ENCODE results near the gene ZNF683. TPM values are rescaled to one million over a fixed set of nuclear protein-coding genes. Genes with fewer than 3 reads are reported as not detected.

ZNF683 gene
- total and polyA plus RNA-seq, 4 experiments from 2014 or later, result 0.49 to 0.63 TPM; not detected in 2

Other genes starting within 250 kb of the ZNF683 start
- gene FAM110D, start 213.7 kb downstream of the ZNF683 start, total RNA-seq, result not detected
- not detected for gene FAM110D, start 213.7 kb downstream of the ZNF683 start, polyA plus RNA-seq
- not detected for gene C1orf232, start 203.8 kb downstream of the ZNF683 start, total RNA-seq
- not detected for gene C1orf232, start 203.8 kb downstream of the ZNF683 start, polyA plus RNA-seq
- 10 to 100 TPM; 10.7 to 12.4 TPM for gene ZNF593, start 202.8 kb downstream of the ZNF683 start, total RNA-seq
- 10 to 100 TPM; 21.6 to 32.9 TPM for gene ZNF593, start 202.8 kb downstream of the ZNF683 start, polyA plus RNA-seq
- not detected for gene ZNF593OS, start 200.9 kb downstream of the ZNF683 start, total RNA-seq
- under 1 TPM; 0.53 to 0.78 TPM for gene ZNF593OS, start 200.9 kb downstream of the ZNF683 start, polyA plus RNA-seq
- gene CNKSR1, start 195.3 kb downstream of the ZNF683 start, total RNA-seq, result 1 to 10 TPM; 3.4 to 4.5 TPM
- 1 to 10 TPM in 1 of 2 donors, under 1 TPM in 1; 0.28 to 1.1 TPM for gene CNKSR1, start 195.3 kb downstream of the ZNF683 start, polyA plus RNA-seq
- not detected for gene CATSPER4, start 182.1 kb downstream of the ZNF683 start, total RNA-seq
- gene CATSPER4, start 182.1 kb downstream of the ZNF683 start, polyA plus RNA-seq, result not detected
- 10 to 100 TPM; 20.4 to 21.9 TPM for gene CEP85, start 138.6 kb downstream of the ZNF683 start, total RNA-seq
- 1 to 10 TPM; 6.7 to 9.4 TPM for gene CEP85, start 138.6 kb downstream of the ZNF683 start, polyA plus RNA-seq
- gene SH3BGRL3, start 92.7 kb downstream of the ZNF683 start, total RNA-seq, result 100 to 1,000 TPM; 293 to 305 TPM
- 1,000 to 10,000 TPM in 1 of 2 donors, 100 to 1,000 TPM in 1; 979 to 1,531 TPM for gene SH3BGRL3, start 92.7 kb downstream of the ZNF683 start, polyA plus RNA-seq
- gene UBXN11, start 66.1 kb downstream of the ZNF683 start, total RNA-seq, result 100 to 1,000 TPM; 115 to 117 TPM
- gene UBXN11, start 66.1 kb downstream of the ZNF683 start, polyA plus RNA-seq, result 10 to 100 TPM; 13.3 to 17.4 TPM
- gene CD52, start 54.8 kb downstream of the ZNF683 start, total RNA-seq, result 1,000 to 10,000 TPM; 1,302 to 1,324 TPM
- over 10,000 TPM in 1 of 2 donors, 1,000 to 10,000 TPM in 1; 8,660 to 12,303 TPM for gene CD52, start 54.8 kb downstream of the ZNF683 start, polyA plus RNA-seq
- gene CRYBG2, start 18.6 kb downstream of the ZNF683 start, total RNA-seq, result 1 to 10 TPM; 5.7 to 6.7 TPM
- 1 to 10 TPM in 1 of 2 donors, under 1 TPM in 1; 0.27 to 3.8 TPM for gene CRYBG2, start 18.6 kb downstream of the ZNF683 start, polyA plus RNA-seq
- gene LIN28A, start 38.1 kb upstream of the ZNF683 start, total RNA-seq, result not detected
- not detected for gene LIN28A, start 38.1 kb upstream of the ZNF683 start, polyA plus RNA-seq
- gene DHDDS, start 59.6 kb upstream of the ZNF683 start, total RNA-seq, result 10 to 100 TPM; 44.4 to 46.2 TPM
- gene DHDDS, start 59.6 kb upstream of the ZNF683 start, polyA plus RNA-seq, result 10 to 100 TPM; 23.3 to 26.7 TPM
- 100 to 1,000 TPM; 341 to 361 TPM for gene HMGN2, start 99.7 kb upstream of the ZNF683 start, total RNA-seq
- 100 to 1,000 TPM; 566 to 681 TPM for gene HMGN2, start 99.7 kb upstream of the ZNF683 start, polyA plus RNA-seq
- 100 to 1,000 TPM; 106 to 108 TPM for gene RPS6KA1, start 157.0 kb upstream of the ZNF683 start, total RNA-seq
- gene RPS6KA1, start 157.0 kb upstream of the ZNF683 start, polyA plus RNA-seq, result 100 to 1,000 TPM; 180 to 215 TPM

Measured in CD4-positive, alpha-beta memory T cell (primary cell).